Large intestine (tissue), 3 donors: ENCODE results near the gene LRCH3. TPM values are rescaled to one million over a fixed set of nuclear protein-coding genes. Genes with fewer than 3 reads are reported as not detected.

Experiments
- DNase-seq, 2 donors: peaks; one replicate each; pipeline versions ENCODE4 v3.0.0 to v3.0.0-alpha.2; 2013
- H3K27ac ChIP-seq: one replicate; pipeline ENCODE4 v1.5.1; 2013; ENCODE audit warnings: low read length
- H3K27me3 ChIP-seq: 2 replicates; pipeline ENCODE4 v1.6.1; 2013; ENCODE audit warnings: low read length; ENCODE audit not compliant: control insufficient read depth, insufficient read depth
- H3K36me3 ChIP-seq: 2 replicates; pipeline ENCODE4 v1.6.1; 2013; ENCODE audit warnings: low read length; ENCODE audit not compliant: control insufficient read depth, insufficient read depth
- H3K4me1 ChIP-seq: one replicate; pipeline ENCODE4 v1.6.1; 2013; ENCODE audit warnings: low read length; ENCODE audit not compliant: control insufficient read depth, insufficient read depth
- H3K4me3 ChIP-seq: one replicate; pipeline ENCODE4 v1.5.1; 2013; ENCODE audit warnings: low read length
- H3K9me3 ChIP-seq: one replicate; pipeline ENCODE4 v1.6.1; 2013; ENCODE audit warnings: mild to moderate bottlenecking, low read depth, low read length, moderate library complexity; ENCODE audit not compliant: control insufficient read depth
- WGBS: methylation state at CpG from one replicate; pipeline ENCODE4 v1.1.5; 2013; ENCODE audit warnings: low lambda C conversion rate; ENCODE audit not compliant: insufficient coverage; 5-methylcytosine and 5-hydroxymethylcytosine counted together
- polyA plus RNA-seq: library from polyadenylated mRNA; unstranded; fragments of 120-200 nt; gene quantifications from one replicate; pipeline ENCODE4 v1.2.1, GENCODE V29; 2013

LRCH3 gene
- polyA plus RNA-seq, 1 donor: 40.6 TPM

GRCh38 chr3:197804511-197804910 is 13.5 kb downstream of the LRCH3 start:
- DNase-seq: no peak
- Histone ChIP-seq H3K27me3 (no peaks in the 10 kb centered on the region), H3K27ac (no peak overlapping the region), H3K4me3 (no peak overlapping the region), H3K4me1 (no peaks in the 10 kb centered on the region), H3K36me3 (no peaks in the 10 kb centered on the region), H3K9me3 (no peaks in the 10 kb centered on the region)
- WGBS: 80% methylated on average over 1 of the region's 4 CpGs

GRCh38 chr3:197807969-197808587 is 17.0 kb downstream of the LRCH3 start:
- 60% methylated on average over 1 of the region's 4 CpGs for WGBS
- no peaks in the 10 kb centered on the region for H3K4me1 ChIP-seq
- H3K27ac ChIP-seq: no peak overlapping the region
- no peaks in the 10 kb centered on the region for H3K9me3 ChIP-seq
- no peaks in the 10 kb centered on the region for H3K36me3 ChIP-seq
- H3K4me3 ChIP-seq: no peak overlapping the region
- DNase-seq: no peak
- H3K27me3 ChIP-seq: no peaks in the 10 kb centered on the region

GRCh38 chr3:197809356-197810020 is 18.4 kb downstream of the LRCH3 start:
- Histone ChIP-seq H3K27me3 (no peaks in the 10 kb centered on the region), H3K36me3 (no peaks in the 10 kb centered on the region), H3K9me3 (no peaks in the 10 kb centered on the region), H3K4me1 (no peaks in the 10 kb centered on the region), H3K4me3 (no peak overlapping the region), H3K27ac (no peak overlapping the region)
- no peak for DNase-seq
- 0% methylated on average over 1 of the region's 2 CpGs for WGBS

- Histone ChIP-seq H3K36me3 (peaks cover 3% of the 10 kb centered on the region), H3K9me3 (no peaks in the 10 kb centered on the region), H3K4me3 (no peak overlapping the region), H3K4me1 (no peaks in the 10 kb centered on the region), H3K27ac (no peak overlapping the region), H3K27me3 (no peaks in the 10 kb centered on the region)
- no peak for DNase-seq
- WGBS: 80% methylated on average over 2 of the region's 6 CpGs
These were observed 19.8 kb downstream of the LRCH3 start for GRCh38 chr3:197810901-197811300.

- Histone ChIP-seq H3K4me3 (no peak overlapping the region), H3K4me1 (no peaks in the 10 kb centered on the region), H3K9me3 (no peaks in the 10 kb centered on the region), H3K27ac (no peak overlapping the region), H3K36me3 (peaks cover 3% of the 10 kb centered on the region), H3K27me3 (no peaks in the 10 kb centered on the region)
- DNase-seq: no peak
- WGBS: no CpG with 5 or more reads among the region's 3 CpGs
These were observed 20.3 kb downstream of the LRCH3 start for GRCh38 chr3:197811343-197811742.

- H3K27me3 ChIP-seq: no peaks in the 10 kb centered on the region
- no peaks in the 10 kb centered on the region for H3K9me3 ChIP-seq
- H3K36me3 ChIP-seq: peaks cover 3% of the 10 kb centered on the region
- 100% methylated on average over 1 of the region's 4 CpGs for WGBS
- no peak overlapping the region for H3K27ac ChIP-seq
- no peak overlapping the region for H3K4me3 ChIP-seq
- H3K4me1 ChIP-seq: no peaks in the 10 kb centered on the region
- DNase-seq: no peak
These were observed 23.3 kb downstream of the LRCH3 start for GRCh38 chr3:197814372-197814771.

- Histone ChIP-seq H3K27ac (peak overlapping the region; percentile 4), H3K4me1 (peaks cover 6% of the 10 kb centered on the region), H3K9me3 (no peaks in the 10 kb centered on the region), H3K36me3 (peaks cover 6% of the 10 kb centered on the region), H3K4me3 (no peak overlapping the region), H3K27me3 (no peaks in the 10 kb centered on the region)
- 16% methylated on average over 3 of the region's 8 CpGs for WGBS
- peak; percentile 54 to 87 for DNase-seq
These were observed 29.7 kb downstream of the LRCH3 start for GRCh38 chr3:197820550-197821335.

GRCh38 chr3:197829397-197830045 is 38.5 kb downstream of the LRCH3 start:
- Histone ChIP-seq H3K4me1 (no peaks in the 10 kb centered on the region), H3K4me3 (no peak overlapping the region), H3K36me3 (peaks cover 43% of the 10 kb centered on the region), H3K27ac (no peak overlapping the region), H3K9me3 (no peaks in the 10 kb centered on the region), H3K27me3 (no peaks in the 10 kb centered on the region)
- no peak for DNase-seq
- no CpG with 5 or more reads among the region's 3 CpGs for WGBS

GRCh38 chr3:197830308-197830966 is 39.4 kb downstream of the LRCH3 start:
- H3K27me3 ChIP-seq: no peaks in the 10 kb centered on the region
- DNase-seq: no peak
- H3K4me1 ChIP-seq: no peaks in the 10 kb centered on the region
- peaks cover 49% of the 10 kb centered on the region for H3K36me3 ChIP-seq
- no peaks in the 10 kb centered on the region for H3K9me3 ChIP-seq
- H3K4me3 ChIP-seq: no peak overlapping the region
- WGBS: 100% methylated on average over 3 of the region's 6 CpGs
- H3K27ac ChIP-seq: no peak overlapping the region

- H3K4me1 ChIP-seq: no peaks in the 10 kb centered on the region
- no peaks in the 10 kb centered on the region for H3K9me3 ChIP-seq
- no peak for DNase-seq
- no peak overlapping the region for H3K4me3 ChIP-seq
- peaks cover 52% of the 10 kb centered on the region for H3K36me3 ChIP-seq
- H3K27me3 ChIP-seq: no peaks in the 10 kb centered on the region
- 94% methylated on average over 2 of the region's 8 CpGs for WGBS
- H3K27ac ChIP-seq: no peak overlapping the region
These were observed 39.9 kb downstream of the LRCH3 start for GRCh38 chr3:197830967-197831313.
